HG02943 (cell line): ENCODE data around the gene COL18A1.
"Not testable (repeated sequence)": the region's sequence is repeated elsewhere in the genome, so short reads cannot be mapped to it uniquely, and the experiment has no call there.

Source experiments
- ATAC-seq: cut with Tn5 transposase; IDR thresholded peaks from one replicate; pipeline ENCODE4 v1.9.1; 2021; ENCODE audit warnings: mild to moderate bottlenecking, low read depth, moderate library complexity; ENCODE audit not compliant: unreplicated experiment

Gene COL18A1

DNA sequence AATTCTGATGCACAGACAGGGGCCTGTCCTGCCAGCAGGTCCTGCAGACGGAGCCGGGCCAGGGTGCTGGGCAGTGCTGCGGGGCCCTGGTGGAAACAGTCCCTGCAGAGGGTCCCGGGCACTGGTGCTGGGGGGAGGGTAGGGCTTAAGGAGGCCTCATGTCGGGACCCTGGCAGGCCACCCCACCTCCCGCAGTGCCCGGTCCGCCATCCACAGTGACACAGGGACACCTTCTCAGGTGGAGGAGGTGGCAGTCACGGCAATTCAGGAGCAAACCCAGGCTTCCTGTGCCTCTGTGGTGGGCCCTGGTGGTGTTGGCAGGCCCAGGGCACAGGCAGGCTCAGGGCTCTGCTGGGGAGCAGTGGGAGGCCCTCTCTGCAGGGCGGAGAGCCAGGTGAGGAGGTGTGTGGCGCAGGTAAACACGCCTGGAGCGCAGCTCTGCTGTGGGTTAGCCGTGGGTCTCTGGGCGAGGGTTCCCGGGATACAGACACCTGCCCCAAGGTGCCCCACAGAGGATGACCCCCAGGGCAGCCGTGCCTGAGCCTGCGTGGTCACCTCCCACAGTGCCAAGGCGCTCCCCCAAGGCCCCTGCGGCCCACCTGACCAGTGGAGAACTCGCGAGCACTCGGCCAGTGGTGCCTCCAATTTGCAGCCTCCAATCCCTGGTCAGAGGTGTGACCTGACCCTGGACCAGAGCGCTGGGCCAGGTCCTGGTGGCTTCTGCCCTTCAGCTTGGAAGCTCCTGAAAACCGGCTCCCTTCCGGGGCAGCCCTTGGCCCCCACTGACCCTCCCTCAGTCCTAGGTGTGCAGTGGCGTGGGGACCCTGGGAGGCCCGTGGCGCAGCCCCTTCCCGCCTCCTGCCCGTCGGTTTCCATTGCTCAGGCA, 19.2 kb downstream of the COL18A1 start:
- no peak for ATAC-seq

DNA sequence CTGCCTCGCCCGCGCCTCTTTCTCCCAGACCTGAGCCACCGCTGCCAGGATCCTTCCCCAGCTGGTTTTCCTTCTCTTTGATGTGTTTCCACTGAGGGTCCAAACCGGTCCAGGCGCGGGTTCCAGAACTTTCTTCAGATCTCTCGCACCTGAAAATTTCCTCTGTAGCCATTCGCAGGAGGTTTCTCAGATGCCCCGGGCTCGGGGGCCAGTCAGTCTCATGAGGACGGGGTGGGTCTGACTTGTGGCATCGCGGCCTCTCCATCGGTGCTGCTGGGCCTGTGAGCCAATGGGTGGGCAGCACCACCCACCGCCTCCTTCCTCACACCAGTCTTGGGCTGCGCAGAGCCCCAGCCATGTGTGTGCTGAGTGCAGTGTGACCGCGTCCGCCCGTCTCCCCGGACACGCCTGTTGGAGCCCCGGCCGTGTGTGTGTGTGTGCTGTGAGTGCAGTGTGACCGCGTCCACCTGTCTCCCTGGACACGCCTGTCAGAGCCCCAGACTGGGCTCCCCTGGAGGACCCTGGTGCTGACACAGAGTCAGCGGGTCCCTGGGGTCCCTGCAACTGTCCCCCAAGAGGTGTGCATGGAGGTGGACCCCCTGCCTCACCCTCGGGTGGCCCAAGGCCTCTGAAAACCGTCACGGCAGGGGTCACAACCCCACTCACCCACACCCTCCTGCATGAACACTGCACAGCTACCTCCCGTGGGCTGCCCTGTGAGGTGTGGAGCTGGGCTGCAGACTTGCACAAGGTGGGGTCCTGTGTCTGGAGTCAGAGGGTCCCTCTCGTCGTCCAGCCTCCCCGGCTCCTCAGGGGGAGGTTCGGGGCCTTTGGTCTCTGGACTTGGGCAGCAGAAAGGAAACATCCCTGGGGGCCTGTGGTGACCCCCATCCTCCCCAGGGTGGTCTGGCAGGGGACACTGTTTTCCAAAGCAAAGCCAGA, 20.2 kb downstream of the COL18A1 start:
- ATAC-seq = no peak

- no peak for ATAC-seq
Observed at GRCh38 chr21:45427331-45428271, 22.6 kb downstream of the COL18A1 start.

DNA sequence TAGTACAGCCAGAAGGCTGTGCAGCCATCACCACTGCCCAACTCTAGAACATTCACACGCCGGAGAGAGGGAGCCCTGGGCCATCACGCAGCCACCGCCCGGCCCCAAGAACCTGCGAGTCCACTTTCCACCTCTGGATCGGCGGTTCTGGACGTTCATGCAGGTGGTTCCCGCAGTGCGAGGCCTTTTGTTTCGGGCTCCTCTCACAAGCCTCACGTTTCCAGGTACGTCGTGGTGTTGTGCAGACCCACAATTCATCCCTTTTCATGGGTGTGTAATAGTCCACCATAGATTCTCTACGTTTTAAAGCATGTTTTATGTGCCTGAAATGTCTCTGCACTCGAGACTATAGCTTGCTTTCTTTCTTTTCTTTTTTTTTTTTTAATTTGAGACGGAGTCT, 23.6 kb downstream of the COL18A1 start:
- no peak for ATAC-seq

GRCh38 chr21:45429221-45430175, 24.5 kb downstream of the COL18A1 start:
- ATAC-seq = no peak

DNA sequence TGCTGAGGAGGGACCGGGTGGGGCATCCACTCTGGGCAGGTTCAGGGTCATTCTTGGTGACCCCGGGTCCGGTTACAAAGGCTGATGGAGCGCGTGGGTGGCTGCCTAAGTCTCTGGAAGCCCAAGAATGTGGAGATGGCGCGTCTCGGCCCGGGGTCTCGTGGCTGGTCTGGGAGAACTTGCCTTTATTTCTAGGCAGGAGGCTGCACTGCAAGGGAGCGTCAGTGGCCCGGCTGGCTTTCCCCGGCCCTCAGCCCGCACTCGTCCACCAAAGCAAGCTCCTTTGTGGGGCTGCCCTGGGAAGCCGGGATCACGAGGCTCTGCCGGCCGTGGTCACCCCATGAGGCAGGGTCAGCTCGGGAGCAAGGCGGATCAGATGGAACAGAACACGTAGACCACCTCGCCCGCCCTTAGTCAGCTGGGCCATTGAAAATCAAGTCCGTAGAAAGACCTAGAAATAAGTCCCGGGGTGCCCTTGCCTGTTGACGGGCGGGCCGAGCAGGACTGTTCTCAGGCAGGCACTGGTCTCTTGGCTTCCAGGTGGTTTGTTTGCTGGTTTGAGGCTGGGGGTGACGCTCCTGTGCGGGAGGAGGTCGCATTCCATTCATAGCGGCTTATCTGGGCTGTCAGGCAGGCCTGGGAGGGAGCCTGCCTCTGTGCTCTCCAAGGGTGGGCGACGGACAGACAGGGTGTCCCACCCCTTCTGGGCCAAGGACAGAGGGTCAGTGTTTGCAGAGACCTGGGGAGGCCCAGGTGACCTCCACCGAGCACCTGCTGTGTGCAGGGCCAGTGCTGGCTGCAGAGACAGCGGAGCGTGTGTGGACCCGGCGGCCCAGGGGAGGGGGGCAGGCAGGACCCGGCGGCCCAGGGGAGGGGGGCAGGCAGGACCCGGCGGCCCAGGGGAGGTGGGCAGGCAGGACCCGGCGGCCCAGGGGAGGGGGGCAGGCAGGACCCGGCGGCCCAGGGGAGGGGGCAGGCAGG, 25.8 kb downstream of the COL18A1 start:
- ATAC-seq = no peak

GRCh38 chr21:45431781-45432572, 27.0 kb downstream of the COL18A1 start:
- ATAC-seq = no peak

GRCh38 chr21:45432575-45433255, 27.8 kb downstream of the COL18A1 start:
- no peak for ATAC-seq

DNA sequence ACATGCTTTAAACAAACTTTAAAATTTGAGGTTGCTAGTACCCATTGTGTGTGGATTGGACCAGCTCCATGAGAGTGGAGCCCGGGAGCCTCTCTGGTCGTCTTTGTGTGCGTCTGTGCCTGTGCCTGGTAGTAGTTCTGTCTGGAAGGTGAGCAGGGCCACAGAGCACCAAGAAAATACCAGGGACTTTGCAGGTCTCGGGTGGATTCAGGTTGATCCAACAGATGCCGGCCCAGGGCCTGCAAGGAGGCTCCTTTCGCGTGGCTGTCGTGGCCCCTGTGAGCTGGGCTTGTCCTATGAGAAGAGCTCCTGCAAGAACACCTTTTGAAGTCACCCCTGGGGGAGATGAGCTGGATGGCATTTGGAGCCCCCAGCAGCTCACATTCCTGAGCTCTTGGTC, 28.3 kb downstream of the COL18A1 start:
- no peak for ATAC-seq

DNA sequence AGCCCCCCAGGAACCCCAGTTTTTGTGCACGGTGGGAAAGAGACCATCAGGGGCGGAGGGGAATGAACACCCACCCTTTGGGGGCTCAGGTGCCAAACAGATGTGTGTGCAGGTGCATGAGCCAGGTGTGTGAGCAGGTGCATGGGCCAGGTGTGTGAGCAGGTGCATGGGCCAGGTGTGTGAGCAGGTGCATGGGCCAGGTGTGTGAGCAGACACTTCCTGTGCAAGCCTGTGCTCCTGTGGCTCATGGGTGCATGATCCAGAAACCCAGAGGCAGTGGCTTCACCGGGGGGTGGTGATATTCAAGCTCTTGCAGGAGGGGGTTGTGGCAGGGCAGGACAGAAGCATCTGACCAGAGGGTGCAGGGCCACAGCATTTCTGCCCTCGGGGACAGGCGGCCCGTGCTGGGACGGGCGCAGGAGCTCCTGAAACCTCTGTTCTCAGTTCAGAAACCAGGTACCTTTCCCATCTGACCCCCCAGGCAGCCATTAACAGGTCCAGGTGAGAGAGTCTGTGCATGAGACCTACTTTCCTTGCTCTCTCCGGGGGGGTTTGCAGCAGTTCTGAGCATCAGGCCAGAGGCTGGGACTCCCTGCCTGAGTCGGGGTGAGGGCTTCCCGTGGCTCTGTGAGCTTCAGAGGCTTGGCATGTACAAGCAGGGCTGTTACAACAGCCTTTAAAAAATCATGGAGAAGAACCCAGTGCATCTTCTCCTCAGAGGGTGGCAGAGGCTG, 29.1 kb downstream of the COL18A1 start:
- ATAC-seq = no peak

GRCh38 chr21:45434645-45435217, 29.8 kb downstream of the COL18A1 start:
- ATAC-seq = no peak

- no peak for ATAC-seq
Observed at GRCh38 chr21:45435405-45435981, 30.5 kb downstream of the COL18A1 start.

GRCh38 chr21:45436351-45437065, 31.5 kb downstream of the COL18A1 start:
- ATAC-seq = no peak

DNA sequence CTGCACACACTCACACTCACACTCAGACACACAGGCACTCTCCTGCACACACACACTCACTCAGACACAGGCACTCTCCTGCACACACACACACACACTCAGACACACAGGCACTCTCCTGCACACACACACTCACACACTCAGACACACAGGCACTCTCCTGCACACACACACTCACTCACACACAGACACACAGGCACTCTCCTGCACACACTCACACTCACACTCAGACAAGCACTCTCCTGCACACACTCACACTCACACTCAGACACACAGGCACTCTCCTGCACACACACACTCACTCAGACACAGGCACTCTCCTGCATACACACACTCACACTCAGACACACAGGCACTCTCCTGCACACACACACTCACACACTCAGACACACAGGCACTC, 32.9 kb downstream of the COL18A1 start:
- not testable (repeated sequence) for ATAC-seq
